GM12872 (cell line): ENCODE results near the gene ITPKC.

Experiments
- CTCF ChIP-seq: IDR thresholded peaks from 3 replicates; pipeline ENCODE4 v1.5.1; 2011; ENCODE audit warnings: low read depth, mild to moderate bottlenecking, low read length, moderate library complexity; ENCODE audit not compliant: insufficient read depth

Gene ITPKC

GRCh38 chr19:40739871-40740703 lies 23.2 kb downstream of the ITPKC start:
- TF ChIP-seq CTCF = no peak

- TF ChIP-seq CTCF = no peak
Observed at GRCh38 chr19:40740747-40741146, 23.8 kb downstream of the ITPKC start.

- TF ChIP-seq CTCF = no peak
Observed at GRCh38 chr19:40741527-40742390, 24.8 kb downstream of the ITPKC start.

GRCh38 chr19:40742477-40742876 lies 25.6 kb downstream of the ITPKC start:
- no peak for TF ChIP-seq CTCF

DNA sequence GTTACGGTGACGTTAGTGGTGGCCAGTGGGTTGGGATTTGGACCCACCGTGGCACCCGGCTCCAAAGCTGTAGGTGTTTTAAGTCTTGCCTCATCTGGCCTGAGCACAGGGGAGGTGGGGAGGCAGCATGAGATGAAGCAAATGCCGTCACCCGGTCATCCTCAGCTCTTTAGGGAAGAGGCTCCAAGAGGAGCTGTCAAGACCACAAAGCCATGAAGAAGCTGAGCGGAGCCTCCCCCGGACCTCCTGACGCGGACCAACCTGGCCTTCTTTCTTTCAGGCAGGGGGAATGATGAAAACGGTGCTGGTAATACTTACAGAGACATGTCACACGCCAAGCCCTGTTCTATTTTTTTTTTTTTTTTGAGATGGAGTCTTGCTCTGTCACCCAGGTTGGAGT lies 26.0 kb downstream of the ITPKC start:
- TF ChIP-seq CTCF = no peak

GRCh38 chr19:40743926-40744325 lies 27.0 kb downstream of the ITPKC start:
- TF ChIP-seq CTCF = no peak
